GM12878 (cell line): ENCODE data around the gene SH2D6. TPM values are rescaled to one million over a fixed set of nuclear protein-coding genes. Genes with fewer than 3 reads are reported as not detected.
"Not testable (repeated sequence)": the region's sequence is repeated elsewhere in the genome, so short reads cannot be mapped to it uniquely, and the experiment has no call there.

Experiments
- ATAC-seq: fragments of 200-7000 bp; cut with Tn5 transposase; 3 replicates; pipeline ENCODE4 v1.9.1; 2020; ENCODE audit warnings: mild to moderate bottlenecking, moderate library complexity
- BruUV-seq: library from RNA; stranded (reverse); fragments of 400-500 nt; replicated peaks from 2 replicates; lab custom pipeline; 2021; lab: Mats Ljungman, UMichigan
- CTCF ChIA-PET: fragments of 300-600 bp; sonication (Branson Sonifier 250); formaldehyde crosslinking; extraction: SDS; loops from one replicate; lab custom pipeline; 2021; ENCODE audit warnings: inconsistent platforms; lab: Yijun Ruan, JAX
- POLR2A ChIA-PET: fragments of 350-600 bp; formaldehyde crosslinking; extraction: SDS; loops from one replicate; lab custom pipeline; 2021; ENCODE audit warnings: inconsistent platforms; lab: Charles Lee
- RAD21 ChIA-PET: fragments of 300-600 bp; sonication (Branson Sonifier 250); formaldehyde crosslinking; loops from one replicate; lab custom pipeline; 2023; ENCODE audit warnings: antibody characterized with exemption; ENCODE audit not compliant: unreplicated experiment; lab: Charles Lee
- SMC1A ChIA-PET: fragments of 300-600 bp; sonication (Branson Sonifier 250); formaldehyde crosslinking; loops from one replicate; lab custom pipeline; 2023; ENCODE audit not compliant: unreplicated experiment, uncharacterized antibody; lab: Charles Lee
- DNase-seq: peaks from one replicate; pipeline ENCODE4 v3.0.0-alpha.2; 2011; ENCODE audit warnings: low read depth, low spot score
- FAIRE-seq: peaks from 3 replicates; lab custom pipeline; 2011; peaks lifted over from hg19 to GRCh38; lab: Jason Lieb, UNC
- H2AFZ ChIP-seq: 2 replicates; pipeline ENCODE4 v1.6.0; 2011; ENCODE audit warnings: low read depth, low read length, control low read depth; ENCODE audit not compliant: control insufficient read depth
- H3K27ac ChIP-seq: 2 replicates; pipeline ENCODE4 v1.5.1; 2011; ENCODE audit warnings: control low read depth; ENCODE audit not compliant: control insufficient read depth, insufficient read depth
- H3K27me3 ChIP-seq, 2 experiments: replicated peaks in 1 of 2; 2 replicates each; pipeline versions ENCODE4 v1.6.0 to v1.6.1; 2011; ENCODE audit warnings: low read length in 1 of 2; ENCODE audit not compliant: control insufficient read depth in 2 of 2, insufficient read depth in 2 of 2
- H3K36me3 ChIP-seq, 2 experiments: 2 replicates each; pipeline ENCODE4 v1.5.1; 2011; ENCODE audit warnings: low read length in 1 of 2; ENCODE audit not compliant: control insufficient read depth in 2 of 2, insufficient read depth in 2 of 2
- H3K4me1 ChIP-seq: 2 replicates; pipeline ENCODE4 v1.6.1; 2011; ENCODE audit warnings: mild to moderate bottlenecking, low read length, moderate library complexity, mixed read lengths; ENCODE audit not compliant: control insufficient read depth, insufficient read depth
- H3K4me2 ChIP-seq: 2 replicates; pipeline ENCODE4 v1.6.0; 2011; ENCODE audit warnings: control low read depth; ENCODE audit not compliant: control insufficient read depth, insufficient read depth
- H3K4me3 ChIP-seq: fragments of 200-600 bp; sonication (generic); 2 replicates; pipeline ENCODE4 v1.5.1; 2016
- H3K79me2 ChIP-seq: 2 replicates; pipeline ENCODE4 v1.6.0; 2011; ENCODE audit warnings: low read length; ENCODE audit not compliant: control insufficient read depth, insufficient read depth
- H3K9ac ChIP-seq: 2 replicates; pipeline ENCODE4 v1.8.0; 2011; ENCODE audit warnings: low read length, control low read depth, mixed read lengths; ENCODE audit not compliant: control insufficient read depth, insufficient read depth
- H3K9me3 ChIP-seq: replicated peaks from 3 replicates; pipeline ENCODE4 v1.5.1; 2011; ENCODE audit warnings: mild to moderate bottlenecking, low read length; ENCODE audit not compliant: control insufficient read depth, insufficient read depth
- H4K20me1 ChIP-seq: 2 replicates; pipeline ENCODE4 v1.6.0; 2011; ENCODE audit not compliant: control insufficient read depth, insufficient read depth
- ATF2 ChIP-seq: IDR thresholded peaks from 2 replicates; pipeline ENCODE4 v1.6.1; 2012; ENCODE audit warnings: low read length, inconsistent platforms
- CBX3 ChIP-seq: fragments of 200-600 bp; sonication (generic); IDR thresholded peaks from 2 replicates; pipeline ENCODE4 v1.6.1; 2016; ENCODE audit warnings: low read depth, borderline replicate concordance
- HDAC6 ChIP-seq: fragments of 200-600 bp; sonication (generic); IDR thresholded peaks from one replicate; pipeline ENCODE4 v1.8.0; 2017; ENCODE audit warnings: antibody characterized with exemption; ENCODE audit not compliant: unreplicated experiment
- MAX ChIP-seq: IDR thresholded peaks from 2 replicates; pipeline ENCODE4 v1.6.1; 2012; ENCODE audit warnings: low read depth, low read length, improper control_type of control experiment
- MLLT1 ChIP-seq: fragments of 450-650 bp; IDR thresholded peaks from 2 replicates; pipeline ENCODE4 v1.6.1; 2016; ENCODE audit warnings: mild to moderate bottlenecking
- NFYA ChIP-seq: IDR thresholded peaks from 2 replicates; pipeline ENCODE4 v1.6.1; 2011; ENCODE audit warnings: low read depth, mild to moderate bottlenecking, low read length, improper control_type of control experiment, borderline replicate concordance
- NFYB ChIP-seq: IDR thresholded peaks from 2 replicates; pipeline ENCODE4 v1.6.1; 2011; ENCODE audit warnings: low read depth, mild to moderate bottlenecking, low read length, improper control_type of control experiment, moderate library complexity; ENCODE audit not compliant: insufficient read depth
- NRF1 ChIP-seq: conservative IDR thresholded peaks from 2 replicates; pipeline ENCODE4 v1.6.1; 2011; ENCODE audit warnings: mild to moderate bottlenecking, low read depth, low read length, improper control_type of control experiment
- TCF7 ChIP-seq: IDR thresholded peaks from 2 replicates; pipeline ENCODE4 v1.6.1; 2014; ENCODE audit warnings: antibody characterized with exemption, borderline replicate concordance
- WRNIP1 ChIP-seq: IDR thresholded peaks from 2 replicates; pipeline ENCODE4 v1.6.1; 2011; ENCODE audit warnings: low read depth, low read length, improper control_type of control experiment, borderline replicate concordance
- ZNF207 ChIP-seq: fragments of 450-650 bp; IDR thresholded peaks from 2 replicates; pipeline ENCODE4 v1.6.1; 2014; ENCODE audit warnings: antibody characterized with exemption, mild to moderate bottlenecking, borderline replicate concordance
- WGBS: methylation state at CpG from one replicate; pipeline ENCODE4 v1.1.6; 2016; ENCODE audit warnings: low lambda C conversion rate; ENCODE audit not compliant: insufficient replicate concordance, insufficient coverage; ENCODE audit errors: missing lambda C conversion rate; 5-methylcytosine and 5-hydroxymethylcytosine counted together
- in situ Hi-C: fragments of 300-500 bp; cut with MboI; formaldehyde crosslinking; loops from 9 replicates; pipeline ENCODE4 v1.14.3; 2018; ENCODE audit warnings: mixed read lengths
- intact Hi-C: fragments of 100-400 bp; cut with micrococcal nuclease; formaldehyde crosslinking; loops from one replicate; pipeline ENCODE4 v1.14.2; 2022; ENCODE audit not compliant: unreplicated experiment
- polyA plus RNA-seq, 11 experiments: library from polyadenylated mRNA; depleted of rRNA in 4 of 11; unstranded in 6 of 11; stranded (reverse) in 5 of 11; fragments of >200 nt; fragmentation: Nextera tagmentation in 4 of 11; fragmentation: Illumina TruSeq in 1 of 11; extraction: Ambion mirVana in 4 of 11; extraction: Trizol in 1 of 11; gene quantifications; 1 replicate in 1 of 11; 2 replicates in 10 of 11; pipeline versions ENCODE4 v1.2.1 to v1.2.3, GENCODE V29; 2011 to 2016; ENCODE audit warnings: inconsistent platforms in 2 of 11, missing spikeins in 2 of 11, low read depth in 1 of 11
- total RNA-seq, 4 experiments: library from RNA; depleted of rRNA in 3 of 4; stranded (reverse); fragments of >200 nt in 3 of 4; fragmentation: Illumina TruSeq in 1 of 4; extraction: Trizol in 1 of 4; gene quantifications; 2 replicates each; pipeline versions ENCODE4 v1.2.1 to v1.2.3, GENCODE V29; 2013 to 2021

The SH2D6 gene
- total and polyA plus RNA-seq, 10 of the 15 experiments (the other 5 are each of a cell fraction or from before 2014, with no cell fraction given) = 0.23 to 0.59 (median 0.34) TPM; not detected in 6

GRCh38 chr2:85378257-85378656 is 40.3 kb upstream of the SH2D6 start (continued):
- TF ChIP-seq WRNIP1 (no peak), HDAC6 (no peak)

GRCh38 chr2:85380048-85380447 is 38.5 kb upstream of the SH2D6 start:
- peaks cover 0 to 4% of the 10 kb centered on the region in 2 experiments; a peak in 1 of 4 replicates for H3K36me3 ChIP-seq
- H3K9me3 ChIP-seq = no peaks in the 10 kb centered on the region
- no peak overlapping the region for H3K4me2 ChIP-seq
- ChIA-PET RAD21 (no interaction called here), SMC1A (no interaction called here), CTCF (interaction anchor here (0.9 kb wide), 1 partner anchor 9 kb away, joined by 3 read pairs; no protein-coding TSS in a partner anchor), POLR2A (no interaction called here)
- TF ChIP-seq NFYB = no peak
- no peak for TF ChIP-seq MAX
- no peak for TF ChIP-seq ATF2
- no peak for TF ChIP-seq NFYA
- TF ChIP-seq ZNF207 = no peak
- no peak for TF ChIP-seq NRF1
- TF ChIP-seq CBX3 = no peak
- TF ChIP-seq TCF7 = no peak
- TF ChIP-seq MLLT1 = no peak
- no TSS peak for BruUV-seq
- H3K4me3 ChIP-seq = no peak overlapping the region
- no peak overlapping the region for H3K27ac ChIP-seq
- H3K79me2 ChIP-seq = no peaks in the 10 kb centered on the region
- no peak for ATAC-seq
- no peaks in the 10 kb centered on the region for H4K20me1 ChIP-seq
- in situ Hi-C loops (no loop called here), intact Hi-C loops (no loop called here)
- H2AFZ ChIP-seq = no peak overlapping the region
- no peaks in the 10 kb centered on the region for H3K27me3 ChIP-seq
- no peaks in the 10 kb centered on the region for H3K4me1 ChIP-seq
- 100% methylated on average over 1 of the region's 1 CpG for WGBS
- H3K9ac ChIP-seq = no peak overlapping the region
- DNase-seq = no peak
- FAIRE-seq = no peak

- H3K36me3 ChIP-seq, BruUV-seq, in situ Hi-C loops, H3K9me3 ChIP-seq, H4K20me1 ChIP-seq, H3K27me3 ChIP-seq, H3K79me2 ChIP-seq, H3K4me2 ChIP-seq, FAIRE-seq, ATAC-seq, H3K27ac ChIP-seq, H3K9ac ChIP-seq, DNase-seq, H3K4me1 ChIP-seq, intact Hi-C loops, H3K4me3 ChIP-seq, H2AFZ ChIP-seq: not testable (repeated sequence)
- CTCF ChIA-PET = interaction anchor here (0.6 to 2.3 kb wide), 4 partner anchors 12 to 254 kb away, joined by 3 to 6 read pairs (median 4); no protein-coding TSS in a partner anchor
- RAD21 ChIA-PET = interaction anchor here (1.2 kb wide), 1 partner anchor 169 kb away, joined by 4 read pairs; no protein-coding TSS in a partner anchor
- POLR2A ChIA-PET = interaction anchor here (0.6 kb wide), 3 partner anchors 156 to 1204 kb away, joined by 3 to 7 read pairs (median 4); partner anchors contain the start of gene MAT2A
- WGBS = 74% methylated on average over 5 of the region's 5 CpGs
- SMC1A ChIA-PET = interaction anchor here (1.1 to 1.6 kb wide), 2 partner anchors 16 to 36 kb away, joined by 3 to 8 read pairs; no protein-coding TSS in a partner anchor
Measured at GRCh38 chr2:85383151-85383550, 35.4 kb upstream of the SH2D6 start.
